Raji (cell line): ENCODE results near the gene IDI2.

Source experiments
- POLR2A ChIP-seq: IDR thresholded peaks from 2 replicates; pipeline ENCODE4 v1.6.1; 2011; ENCODE audit warnings: low read depth, low read length, control low read depth; ENCODE audit not compliant: insufficient read depth

IDI2 gene

GRCh38 chr10:980468-981093 is 45.1 kb downstream of the IDI2 start:
- TF ChIP-seq POLR2A: no peak

DNA sequence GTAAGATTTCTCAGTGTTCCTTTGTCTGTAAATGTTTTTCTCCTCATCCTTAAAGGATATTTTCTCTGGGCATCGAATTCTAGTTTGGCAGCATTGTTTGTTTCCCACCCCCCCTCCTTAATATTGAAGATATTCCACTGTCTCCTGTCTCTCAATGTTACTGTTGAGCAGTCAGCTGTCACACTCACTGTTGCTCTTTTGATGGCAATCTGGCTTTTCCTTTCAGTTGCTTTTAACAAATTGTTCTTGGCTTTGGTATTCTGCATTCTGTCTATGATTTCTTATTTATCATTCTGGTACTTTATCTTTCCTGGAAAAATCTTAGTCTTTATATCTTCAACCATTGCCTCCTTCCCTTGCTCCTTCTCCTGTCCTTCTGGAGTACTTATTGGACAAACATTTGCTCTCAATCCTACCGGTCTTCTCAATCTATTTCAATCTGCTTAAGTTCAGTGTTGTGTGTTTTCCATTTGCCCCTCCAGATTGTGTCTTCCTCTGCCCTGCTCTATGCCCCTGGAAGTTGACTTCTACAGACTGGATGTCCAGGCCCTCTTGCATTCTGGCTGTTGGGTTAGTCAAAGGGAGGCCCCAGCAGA is 46.7 kb downstream of the IDI2 start:
- TF ChIP-seq POLR2A: no peak

DNA sequence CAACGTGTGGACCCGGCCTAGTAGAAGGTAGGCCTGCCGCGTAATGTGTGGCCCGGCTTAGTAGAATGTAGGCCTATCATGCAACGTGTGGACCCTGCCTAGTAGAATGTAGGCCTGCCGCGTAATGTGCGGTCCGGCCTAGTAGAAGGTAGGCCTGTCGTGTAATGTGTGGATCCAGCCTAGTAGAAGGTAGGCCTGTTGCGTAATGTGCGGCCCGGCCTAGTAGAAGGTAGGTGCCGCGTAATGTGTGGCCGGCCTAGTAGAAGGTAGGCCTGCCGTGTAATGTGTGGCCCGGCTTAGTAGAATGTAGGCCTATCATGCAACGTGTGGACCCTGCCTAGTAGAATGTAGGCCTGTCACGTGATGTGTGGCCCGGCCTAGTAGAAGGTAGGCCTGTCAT is 49.3 kb downstream of the IDI2 start:
- no peak for TF ChIP-seq POLR2A

GRCh38 chr10:974785-975074 is 50.9 kb downstream of the IDI2 start:
- no peak for TF ChIP-seq POLR2A

DNA sequence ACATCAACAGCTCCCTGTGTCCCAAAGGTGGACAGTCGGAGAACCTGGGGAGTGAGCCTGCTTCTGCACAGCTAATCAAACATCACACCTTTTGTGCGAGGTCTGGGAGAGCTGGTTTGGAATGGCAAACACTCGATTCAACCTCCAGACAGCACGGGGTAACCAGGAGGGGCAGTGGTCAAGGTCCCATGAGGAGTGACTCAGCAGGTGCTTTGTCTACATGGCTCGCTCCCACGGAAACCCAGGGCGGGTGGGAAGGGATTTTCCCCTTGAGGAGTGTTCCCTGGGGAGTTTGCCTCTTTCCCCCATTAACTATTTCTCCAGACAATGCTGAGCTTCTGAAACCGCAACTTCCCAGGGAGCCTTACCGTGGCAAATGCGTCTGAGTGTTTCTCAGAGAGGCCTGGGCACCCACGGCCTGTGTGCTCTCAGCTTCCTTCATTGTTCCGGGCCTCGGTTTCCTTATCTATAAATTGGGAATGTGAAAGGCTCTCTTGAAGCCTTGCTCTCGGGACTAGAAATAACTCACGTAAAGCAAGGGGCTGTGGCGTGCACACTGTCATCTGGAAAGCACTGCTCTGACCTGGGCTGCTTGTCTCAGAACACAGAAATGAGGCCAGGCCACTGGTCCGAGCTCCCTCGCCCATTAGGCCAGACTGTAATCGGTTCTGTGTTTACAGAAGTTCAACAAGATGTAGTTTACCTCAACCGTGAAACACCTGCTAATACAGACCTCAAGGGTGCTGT is 51.4 kb downstream of the IDI2 start:
- TF ChIP-seq POLR2A: no peak

GRCh38 chr10:972763-973162 is 52.9 kb downstream of the IDI2 start:
- TF ChIP-seq POLR2A: no peak

DNA sequence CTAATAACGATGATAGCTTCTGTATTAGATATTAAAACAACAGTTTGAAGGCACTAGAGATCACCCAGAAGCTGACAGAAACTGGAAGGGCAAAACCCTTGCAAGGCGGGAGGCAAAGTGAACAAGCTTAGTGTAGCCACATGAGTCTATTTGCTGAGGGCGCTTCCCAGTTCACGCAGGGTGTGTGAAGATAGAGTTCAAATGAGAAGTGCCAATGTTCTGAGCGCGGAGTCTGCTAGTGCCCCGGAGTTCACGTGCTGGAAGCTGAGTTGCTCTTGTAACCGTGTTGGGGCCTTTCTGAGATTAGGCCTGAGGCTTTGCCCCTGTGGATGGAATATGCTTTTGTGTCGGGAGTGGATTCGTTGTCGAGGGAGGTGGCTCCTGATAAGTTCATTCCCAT is 54.0 kb downstream of the IDI2 start:
- TF ChIP-seq POLR2A: no peak

DNA sequence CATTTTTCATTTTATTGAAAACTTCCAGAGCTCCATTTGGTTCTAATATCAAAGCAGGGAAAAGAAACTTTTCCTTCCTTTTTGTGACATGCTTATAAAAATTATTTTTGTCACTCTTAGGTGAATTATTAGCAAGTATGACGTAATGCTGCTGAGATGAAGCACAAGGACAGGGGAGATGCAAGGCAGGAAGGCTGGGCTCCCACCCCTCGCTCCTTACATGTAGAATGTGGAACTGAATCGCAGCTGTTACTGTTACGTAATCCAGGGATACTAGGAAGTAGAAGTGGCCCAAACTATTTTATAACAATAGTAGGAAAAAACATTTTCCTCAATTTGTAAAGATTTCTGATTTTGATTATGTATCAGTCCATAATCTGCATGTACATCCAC is 54.5 kb downstream of the IDI2 start:
- no peak for TF ChIP-seq POLR2A

DNA sequence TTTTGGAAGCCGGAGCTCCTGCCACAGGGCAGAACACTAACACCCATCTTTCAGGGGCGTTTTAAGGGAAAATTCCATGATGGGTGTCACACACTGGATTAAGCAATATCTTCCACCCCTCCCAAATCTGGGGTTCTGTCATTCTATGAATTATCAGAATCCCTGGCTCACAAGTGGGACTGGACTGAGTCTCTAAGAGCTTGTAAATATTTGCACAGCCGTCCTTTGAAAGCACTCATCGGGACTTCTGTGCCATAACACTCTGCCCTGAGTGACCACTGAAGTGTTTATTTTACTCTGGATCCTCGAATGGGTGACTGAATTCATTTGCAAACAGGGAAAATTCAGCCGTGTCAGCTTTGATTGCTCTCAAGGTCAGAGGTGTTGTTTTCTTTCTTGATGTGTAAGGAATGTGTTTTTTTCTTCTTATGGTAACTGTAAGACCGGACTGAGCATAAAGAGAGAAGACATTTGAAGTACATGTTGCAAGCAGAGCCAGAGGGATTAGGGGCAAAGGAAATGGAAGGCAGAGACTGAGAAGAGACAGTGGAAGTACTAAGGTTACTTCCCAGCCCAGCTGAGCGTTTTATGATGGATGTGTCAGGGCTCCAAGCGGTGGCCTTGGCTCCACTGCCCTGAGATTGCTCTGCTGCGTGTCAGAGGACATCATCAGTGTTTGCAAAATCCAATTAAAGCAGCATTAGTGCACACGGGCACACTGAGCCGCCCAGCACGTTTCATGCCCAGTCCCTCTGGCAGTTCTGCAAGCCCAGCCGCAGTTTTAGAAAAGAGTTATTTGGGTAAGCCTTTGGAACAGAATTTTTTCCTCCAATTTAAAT is 55.1 kb downstream of the IDI2 start:
- no peak for TF ChIP-seq POLR2A

DNA sequence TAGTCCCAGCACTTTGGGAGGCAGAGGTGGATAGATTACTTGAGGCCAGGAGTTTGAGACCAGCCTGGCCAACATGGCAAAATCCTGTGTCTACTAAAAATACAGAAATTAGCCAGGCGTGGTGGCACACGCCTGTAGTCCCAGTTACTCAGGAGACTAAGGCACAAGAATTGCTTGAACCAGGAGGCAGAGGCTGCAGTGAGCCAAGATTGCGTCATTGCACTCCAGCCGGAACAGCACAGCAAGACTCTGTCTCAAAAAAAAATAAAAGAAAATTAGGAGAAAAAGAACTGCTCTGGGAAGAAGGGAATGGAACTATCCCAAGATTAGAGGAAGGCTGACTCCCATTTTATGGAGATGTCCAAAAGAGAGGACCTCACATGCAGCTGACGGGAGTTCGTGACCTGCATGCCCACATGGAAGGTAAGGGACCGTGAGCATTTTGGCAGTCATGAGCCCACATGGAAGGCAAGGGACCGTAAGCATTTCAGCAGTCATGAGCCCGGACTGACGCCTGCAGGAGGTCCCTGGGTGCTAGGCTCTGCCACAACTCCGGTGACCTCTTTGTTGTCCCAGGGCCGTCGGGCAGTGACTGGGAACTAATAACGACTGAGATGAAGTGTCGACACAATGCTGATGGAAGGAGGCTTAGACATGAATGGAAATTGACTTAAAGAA is 56.0 kb downstream of the IDI2 start:
- TF ChIP-seq POLR2A: no peak
